Prostate gland (tissue), 2 donors: ENCODE data around the gene VPS13D.

Experiments
- POLR2A ChIP-seq: fragments of 450-650 bp; IDR thresholded peaks from one replicate; pipeline ENCODE4 v1.6.1; 2016; ENCODE audit warnings: antibody characterized with exemption, mild to moderate bottlenecking
- TF ChIP-seq, protein P1 (sequence below), 4 experiments: fragments of 200-600 bp in 2 of 4; fragments of 450-650 bp in 2 of 4; sonication (generic) in 2 of 4; IDR thresholded peaks; 1 replicate in 3 of 4; 2 replicates in 1 of 4; pipeline ENCODE4 v1.5.1; 2016 to 2019; ENCODE audit warnings: antibody characterized with exemption in 4 of 4, mild to moderate bottlenecking in 2 of 4, moderate library complexity in 2 of 4

DNA sequence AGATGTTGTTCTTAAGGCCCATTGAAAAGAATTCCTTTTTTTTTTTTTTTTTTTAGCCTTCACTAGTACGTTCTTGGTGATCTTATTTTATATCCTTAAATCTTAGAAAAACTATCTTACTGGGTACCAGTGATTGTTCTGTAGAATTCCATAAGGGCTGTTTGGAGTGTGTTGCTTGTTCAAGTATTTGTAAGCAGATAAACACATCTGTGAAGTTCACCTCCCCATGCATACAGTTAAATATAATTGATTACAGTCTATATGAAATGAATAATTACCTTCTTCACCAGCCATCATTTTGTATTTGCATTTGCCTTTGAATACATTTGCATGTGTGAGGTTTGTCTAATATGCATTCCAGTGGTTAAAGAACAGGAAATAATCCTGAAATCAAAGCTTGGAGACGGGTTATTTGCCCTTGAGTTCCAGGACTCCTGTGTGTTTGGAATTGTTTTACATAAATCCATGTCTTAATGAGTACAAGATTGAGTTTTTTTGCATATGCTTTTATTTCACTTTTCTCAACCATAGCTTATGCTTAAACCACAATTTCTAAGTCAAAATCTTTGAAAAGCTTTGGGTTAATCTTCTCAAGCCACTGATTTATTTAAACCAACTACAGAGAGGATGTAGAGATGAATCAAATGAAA is 73.1 kb downstream of the VPS13D start:
- TF ChIP-seq, protein P1, sequence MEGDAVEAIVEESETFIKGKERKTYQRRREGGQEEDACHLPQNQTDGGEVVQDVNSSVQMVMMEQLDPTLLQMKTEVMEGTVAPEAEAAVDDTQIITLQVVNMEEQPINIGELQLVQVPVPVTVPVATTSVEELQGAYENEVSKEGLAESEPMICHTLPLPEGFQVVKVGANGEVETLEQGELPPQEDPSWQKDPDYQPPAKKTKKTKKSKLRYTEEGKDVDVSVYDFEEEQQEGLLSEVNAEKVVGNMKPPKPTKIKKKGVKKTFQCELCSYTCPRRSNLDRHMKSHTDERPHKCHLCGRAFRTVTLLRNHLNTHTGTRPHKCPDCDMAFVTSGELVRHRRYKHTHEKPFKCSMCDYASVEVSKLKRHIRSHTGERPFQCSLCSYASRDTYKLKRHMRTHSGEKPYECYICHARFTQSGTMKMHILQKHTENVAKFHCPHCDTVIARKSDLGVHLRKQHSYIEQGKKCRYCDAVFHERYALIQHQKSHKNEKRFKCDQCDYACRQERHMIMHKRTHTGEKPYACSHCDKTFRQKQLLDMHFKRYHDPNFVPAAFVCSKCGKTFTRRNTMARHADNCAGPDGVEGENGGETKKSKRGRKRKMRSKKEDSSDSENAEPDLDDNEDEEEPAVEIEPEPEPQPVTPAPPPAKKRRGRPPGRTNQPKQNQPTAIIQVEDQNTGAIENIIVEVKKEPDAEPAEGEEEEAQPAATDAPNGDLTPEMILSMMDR (IDR thresholded peaks at IDR 0.05) = no peak
- TF ChIP-seq POLR2A = no peak
